OCI-M2 (cell line): ENCODE data around the gene FOXP4.

Experiments used
- DNase-seq: peaks from one replicate; lab custom pipeline; 2025; ENCODE audit not compliant: unreplicated experiment; lab: John Stamatoyannopoulos, UW

FOXP4 gene

DNA sequence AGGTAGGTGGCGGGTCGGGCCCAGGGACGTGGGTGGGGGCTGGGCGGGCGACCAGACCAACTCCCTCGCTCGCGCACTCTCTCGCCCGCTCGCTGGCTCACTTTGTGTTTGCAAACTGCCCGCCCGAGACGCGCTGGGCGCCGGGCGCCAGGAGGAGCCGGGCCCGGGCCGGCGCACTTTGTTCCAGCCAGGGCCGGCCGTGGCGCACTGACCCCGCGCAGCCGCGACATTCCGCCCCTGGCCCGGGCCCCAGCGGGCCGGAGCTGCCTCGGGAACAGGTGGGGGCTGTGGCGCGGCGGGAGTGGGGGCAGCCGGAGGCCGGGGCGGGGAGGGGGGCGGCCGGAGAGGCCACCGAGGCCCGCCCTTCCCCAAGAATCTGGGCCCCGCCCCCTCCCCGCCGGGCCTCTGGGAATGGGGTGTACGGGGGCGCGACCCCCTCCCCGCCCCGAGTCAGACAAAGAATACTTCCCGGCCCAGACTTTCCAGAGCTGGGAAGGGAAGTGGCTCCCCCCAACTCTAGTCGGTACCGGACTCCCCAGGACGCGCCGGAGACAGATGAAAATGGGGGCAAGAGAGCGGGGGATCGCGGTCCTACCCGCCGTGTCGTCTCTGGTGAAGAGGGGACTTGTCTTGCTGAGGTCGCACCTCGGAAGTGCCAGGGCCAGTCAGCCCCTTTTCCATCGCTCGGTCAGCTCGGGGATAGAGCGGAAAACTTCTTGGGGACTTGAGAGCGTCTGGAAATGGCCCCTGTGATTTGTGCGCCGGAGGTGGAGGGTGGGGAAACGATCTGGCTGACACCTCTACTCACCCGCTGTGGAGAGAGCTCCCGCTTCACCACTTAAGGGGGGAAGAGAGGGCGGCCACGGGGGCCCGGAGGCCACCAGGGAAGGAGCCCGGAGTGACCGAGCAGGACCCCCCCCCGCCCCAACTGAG, 951 bp downstream of the FOXP4 start:
- no peak for DNase-seq

DNA sequence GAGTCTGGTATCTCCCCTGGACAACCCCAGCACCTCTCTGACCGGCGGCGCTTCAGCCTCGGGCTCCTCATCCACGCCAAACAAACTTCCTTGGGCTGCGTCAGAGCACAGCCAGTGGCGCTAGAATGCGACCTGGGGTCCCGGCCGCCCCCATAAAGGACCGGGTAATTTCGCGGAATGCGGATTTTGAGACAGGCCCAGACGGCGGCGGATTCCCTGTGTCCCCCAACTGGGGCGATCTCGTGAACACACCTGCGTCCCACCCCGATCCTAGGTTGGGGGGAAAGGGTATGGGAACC, 1.6 kb downstream of the FOXP4 start:
- no peak for DNase-seq

DNA sequence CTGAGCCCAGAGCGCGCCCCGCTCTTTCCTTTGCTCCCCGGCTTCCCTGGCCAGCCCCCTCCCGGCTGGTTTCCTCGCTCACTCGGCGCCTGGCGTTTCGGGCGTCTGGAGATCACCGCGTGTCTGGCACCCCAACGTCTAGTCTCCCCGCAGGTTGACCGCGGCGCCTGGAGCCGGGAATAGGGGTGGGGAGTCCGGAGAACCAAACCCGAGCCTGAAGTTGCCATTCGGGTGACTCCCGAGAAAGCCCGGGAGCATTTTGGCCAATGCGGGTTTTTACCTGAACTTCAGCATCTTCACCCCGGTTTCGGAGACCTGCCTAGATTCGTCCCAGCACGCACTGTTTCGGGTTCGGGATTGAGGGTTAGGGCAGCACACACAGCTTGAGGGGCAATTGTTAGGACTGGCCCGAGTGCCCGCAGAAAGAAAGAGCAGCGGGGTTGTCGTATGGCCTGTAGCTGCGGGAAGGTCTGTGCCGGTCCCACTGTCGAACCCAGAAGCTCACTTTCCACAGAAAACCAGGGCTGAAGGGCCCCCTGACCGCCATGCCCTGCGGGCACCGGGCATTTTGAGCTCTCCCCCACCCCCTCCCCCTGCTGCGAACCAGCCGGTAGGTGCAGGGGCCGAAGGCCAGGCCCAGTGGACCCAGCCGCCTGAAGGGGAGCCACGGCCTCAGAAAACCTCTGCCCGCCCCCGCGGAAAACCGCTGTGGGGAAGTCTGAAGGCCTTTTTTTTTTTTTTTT, 2.1 kb downstream of the FOXP4 start:
- DNase-seq = no peak

DNA sequence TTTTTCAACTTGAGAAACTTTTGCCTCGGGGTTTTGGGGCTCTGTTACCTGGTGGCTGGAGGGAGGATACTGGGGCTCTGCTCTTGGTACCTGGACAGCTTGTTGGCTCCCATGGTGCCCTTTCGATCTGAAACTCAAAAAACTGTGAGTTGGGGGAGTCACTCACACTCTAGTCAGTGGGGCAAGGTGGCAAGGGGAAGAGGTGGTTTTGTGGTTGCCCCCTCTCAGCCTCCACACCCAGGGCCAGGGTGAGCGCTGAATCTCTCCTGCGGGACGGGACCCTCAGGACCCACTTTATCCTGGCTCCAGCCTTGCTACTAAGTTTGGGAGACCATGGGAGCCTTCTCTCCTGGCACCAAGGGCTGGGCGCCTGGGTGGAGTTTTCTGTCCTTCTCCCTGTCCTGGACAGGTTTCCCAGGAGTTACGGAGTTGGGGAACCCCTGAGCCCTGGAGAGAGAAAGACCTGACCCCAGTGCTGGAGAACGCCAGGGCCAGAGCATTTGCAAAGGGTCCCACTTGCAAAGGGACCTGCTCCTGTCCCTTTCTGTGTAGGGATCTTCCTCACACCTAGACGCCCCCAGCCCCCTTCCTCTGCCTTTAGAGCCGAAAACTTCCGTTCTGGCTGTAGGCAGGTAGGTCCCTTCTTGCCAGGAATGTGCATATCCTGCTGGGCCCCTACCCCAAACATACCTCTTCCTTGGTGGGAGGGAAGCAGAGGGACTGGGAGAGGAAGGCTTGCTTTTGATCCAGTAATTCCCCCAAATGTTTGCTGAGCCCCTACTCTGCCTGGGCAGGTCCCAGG, 2.9 kb downstream of the FOXP4 start:
- DNase-seq = no peak

DNA sequence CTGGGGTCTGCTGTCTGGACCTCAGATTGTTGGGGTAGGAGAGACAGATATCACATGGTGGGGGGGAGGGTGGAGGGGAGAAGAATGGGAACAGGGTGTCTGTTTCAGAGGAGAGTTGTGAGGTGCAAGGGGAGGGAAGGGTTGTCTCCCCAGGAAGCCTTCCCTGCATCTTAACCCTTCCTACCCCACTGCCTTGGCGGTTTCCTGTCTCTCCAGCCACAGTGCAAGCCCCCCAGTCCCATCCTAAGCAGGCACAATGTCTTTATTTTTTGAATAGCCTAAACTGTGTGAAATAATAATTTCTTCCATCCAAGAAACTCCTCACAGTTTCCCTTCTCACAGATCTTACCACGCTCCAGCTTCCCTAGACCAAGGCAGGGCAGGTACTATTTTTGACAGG, 3.5 kb downstream of the FOXP4 start:
- no peak for DNase-seq

DNA sequence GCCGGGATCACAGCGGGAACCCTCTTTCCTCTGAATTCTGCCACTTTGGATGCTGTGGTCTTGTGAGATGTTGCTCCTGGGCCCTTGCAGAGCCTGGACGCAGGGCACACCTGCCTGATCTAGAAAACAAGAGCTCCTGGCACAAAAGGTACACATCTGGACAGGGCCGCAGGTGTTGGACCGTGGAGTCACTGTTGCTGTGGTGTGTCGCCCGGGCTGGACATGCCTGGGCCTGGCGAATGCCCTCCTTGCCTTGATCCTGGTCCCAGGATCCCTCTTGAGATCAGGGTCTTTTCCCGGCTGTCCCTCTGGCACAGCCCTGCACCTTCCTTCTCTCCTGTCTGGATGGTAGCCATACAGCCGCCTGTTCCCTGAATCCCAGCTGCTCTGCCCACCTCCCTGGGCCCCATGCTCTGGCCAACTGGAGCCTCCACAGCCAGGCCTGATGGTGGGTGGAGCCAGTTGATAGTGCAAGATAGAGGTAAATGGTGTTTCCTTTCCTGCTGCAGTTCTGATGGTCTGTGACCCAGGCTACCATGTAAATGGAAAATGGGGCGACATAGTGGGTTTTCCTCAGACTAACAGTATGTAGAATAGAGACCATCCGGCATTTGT, 5.0 kb downstream of the FOXP4 start:
- DNase-seq = no peak

DNA sequence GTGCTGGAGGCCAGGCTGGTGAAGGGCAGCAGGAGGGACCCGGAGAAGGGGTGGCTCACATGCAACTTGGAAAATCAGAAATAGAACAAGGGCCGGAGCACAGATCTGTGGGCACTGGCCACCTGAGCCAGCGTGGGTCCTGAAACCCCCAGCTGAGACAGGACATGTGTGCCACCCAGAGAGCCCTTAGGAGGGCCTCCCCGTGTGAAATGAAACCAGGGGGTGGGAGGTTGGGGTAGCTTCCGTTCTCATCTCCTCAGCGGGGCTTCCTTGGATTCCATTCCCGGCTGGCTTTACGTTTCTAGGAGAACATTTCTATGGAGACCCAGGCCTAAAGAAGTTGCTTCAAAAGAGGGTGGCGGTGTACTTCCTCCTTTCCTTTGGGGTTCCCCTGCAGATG, 5.7 kb downstream of the FOXP4 start:
- no peak for DNase-seq

DNA sequence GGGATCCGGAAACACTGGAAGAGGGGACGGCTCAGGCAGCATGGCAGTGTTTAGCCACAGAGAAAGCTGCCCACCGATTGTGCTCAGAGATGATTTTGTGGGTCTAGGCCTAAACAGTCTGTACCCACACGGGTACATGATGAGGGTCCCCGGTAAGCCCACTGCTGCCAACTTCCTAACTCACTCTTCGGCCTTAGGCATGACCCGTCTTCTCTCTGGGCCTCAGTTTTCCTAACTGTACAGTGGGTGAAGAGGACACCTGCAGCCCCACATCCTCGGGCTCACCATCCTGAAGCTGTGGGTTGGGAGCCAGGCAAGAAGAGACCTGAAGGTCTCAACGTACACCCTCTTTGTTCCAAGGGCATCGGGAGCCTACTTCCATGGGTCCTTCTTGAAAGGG, 6.5 kb downstream of the FOXP4 start:
- no peak for DNase-seq

DNA sequence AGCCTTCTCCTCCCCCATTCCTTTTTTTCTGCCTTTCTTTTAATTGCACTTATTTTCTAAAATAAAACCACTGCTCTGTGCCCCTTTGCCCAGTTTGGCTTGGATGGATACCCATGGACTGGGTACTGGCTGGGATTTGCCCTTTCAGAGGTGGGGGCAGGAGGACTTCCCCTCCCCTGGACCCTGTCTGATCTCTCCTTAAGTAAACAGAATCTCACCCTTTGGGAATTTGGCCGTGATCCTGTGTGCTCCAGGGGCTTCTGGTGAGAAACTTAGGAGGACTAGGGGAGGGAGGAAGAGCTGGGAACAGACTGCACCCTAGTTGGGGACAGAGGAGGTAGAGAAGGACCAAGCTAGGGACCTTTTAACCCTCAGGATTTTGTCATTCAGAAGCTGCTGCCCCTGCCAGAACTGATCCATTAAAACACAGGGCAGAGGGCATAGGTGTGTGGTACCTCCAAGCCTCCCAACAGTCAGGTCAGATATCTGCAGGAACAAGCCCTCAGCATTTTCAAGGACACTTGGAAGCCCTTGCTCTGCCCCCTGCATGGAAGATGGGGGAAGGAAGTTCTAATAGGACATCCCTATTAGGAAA, 7.3 kb downstream of the FOXP4 start:
- DNase-seq = no peak

DNA sequence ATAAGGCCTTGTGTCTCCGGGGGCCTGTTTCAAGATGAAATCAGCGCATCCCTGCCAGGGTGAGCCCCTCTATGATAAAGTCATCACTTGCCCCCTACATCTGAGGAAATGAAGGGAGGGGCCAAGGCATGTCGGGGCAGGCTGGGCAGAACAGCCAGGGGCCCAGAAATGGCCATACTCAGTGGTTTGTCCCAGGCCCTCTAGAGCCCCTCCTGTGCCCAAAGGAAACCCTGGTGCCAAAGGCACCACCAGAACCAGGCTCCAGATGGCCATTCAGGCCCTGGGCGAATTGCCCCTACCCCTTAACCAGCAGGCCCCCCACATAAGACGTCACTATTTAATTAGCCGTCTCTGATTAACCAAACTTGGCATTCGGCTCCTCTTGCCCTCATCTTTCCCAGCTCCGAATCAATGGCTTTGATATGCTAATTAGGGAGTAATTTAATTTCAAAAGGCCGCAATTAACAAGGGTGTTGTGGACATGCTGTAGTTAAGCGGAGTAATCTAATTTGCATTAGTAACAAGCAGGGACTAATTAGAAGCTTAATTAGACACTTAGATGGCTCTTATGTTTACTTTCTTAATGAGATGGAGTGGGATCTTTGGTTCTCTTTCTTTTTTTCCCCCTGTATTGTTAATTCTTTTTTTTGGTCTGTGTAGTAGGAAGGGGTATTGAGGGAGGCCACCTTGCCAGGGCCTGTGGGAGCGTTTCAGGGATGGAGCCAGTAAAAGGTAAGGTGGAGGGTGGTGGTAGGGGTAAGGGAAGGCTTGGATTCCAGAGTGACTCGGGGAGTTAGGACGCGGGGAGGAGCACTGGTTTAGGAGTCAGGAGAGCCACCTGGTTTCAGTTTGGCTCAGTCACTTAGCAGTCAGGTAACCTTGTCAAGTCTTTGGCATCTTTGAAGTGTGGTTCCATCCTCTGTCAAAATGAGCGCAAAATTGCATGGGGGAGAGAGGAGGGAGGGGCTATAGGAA, 9.4 kb downstream of the FOXP4 start:
- no peak for DNase-seq

DNA sequence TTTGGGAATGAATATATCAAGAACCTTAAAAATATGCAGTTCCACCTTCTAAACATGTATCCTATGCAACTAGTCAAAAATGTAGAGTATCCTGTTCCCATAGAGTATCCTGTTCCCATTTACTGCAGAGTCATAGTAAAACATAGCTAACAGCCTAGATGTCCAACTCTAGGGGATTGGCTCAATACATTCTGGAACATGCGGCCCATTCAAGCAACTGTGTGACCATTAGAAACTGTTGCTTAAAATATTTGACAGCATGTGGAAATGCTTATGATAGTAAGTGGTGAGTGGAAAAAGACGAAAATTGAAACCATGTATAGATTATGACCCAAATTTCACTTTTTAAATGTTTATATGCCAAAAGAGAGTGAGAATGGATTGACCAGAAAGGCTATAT, 11.2 kb downstream of the FOXP4 start:
- DNase-seq = no peak

DNA sequence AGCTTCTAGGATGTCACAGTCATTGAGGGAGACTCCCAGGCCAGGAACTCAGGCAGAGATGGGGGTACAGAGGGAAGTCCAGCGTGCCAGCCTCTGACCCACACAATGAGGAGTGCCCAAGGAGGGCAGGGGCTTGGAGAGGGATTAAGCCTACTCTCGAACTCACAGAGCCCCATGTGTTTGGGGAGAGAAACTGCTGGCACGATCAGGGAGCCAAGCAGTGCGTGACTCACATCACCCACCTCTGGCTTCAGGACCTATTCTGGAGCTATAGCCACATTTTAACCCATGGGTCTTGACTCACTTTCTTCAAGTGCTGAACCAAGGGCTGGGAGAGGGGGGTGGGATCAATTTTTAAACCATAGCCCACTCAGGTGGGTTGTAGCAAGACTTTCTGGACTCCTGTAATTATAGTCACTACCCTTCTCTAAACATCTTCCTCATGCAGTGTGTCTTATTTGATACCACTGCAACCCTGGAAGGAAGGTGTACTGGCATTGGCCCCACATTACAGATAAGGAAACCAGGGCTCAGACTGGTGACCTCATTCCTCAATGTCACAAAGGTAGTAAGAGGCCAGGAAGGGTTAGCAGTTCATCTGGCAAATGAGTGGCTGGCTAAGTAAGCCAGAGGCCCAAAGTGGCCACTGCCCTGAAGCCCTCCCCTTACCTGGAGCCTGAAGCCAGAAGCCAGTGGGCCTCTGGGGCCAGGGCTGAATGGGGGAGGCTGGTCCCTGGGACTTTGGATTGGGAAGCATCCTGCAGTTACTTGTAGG, 12.0 kb downstream of the FOXP4 start:
- DNase-seq = no peak

DNA sequence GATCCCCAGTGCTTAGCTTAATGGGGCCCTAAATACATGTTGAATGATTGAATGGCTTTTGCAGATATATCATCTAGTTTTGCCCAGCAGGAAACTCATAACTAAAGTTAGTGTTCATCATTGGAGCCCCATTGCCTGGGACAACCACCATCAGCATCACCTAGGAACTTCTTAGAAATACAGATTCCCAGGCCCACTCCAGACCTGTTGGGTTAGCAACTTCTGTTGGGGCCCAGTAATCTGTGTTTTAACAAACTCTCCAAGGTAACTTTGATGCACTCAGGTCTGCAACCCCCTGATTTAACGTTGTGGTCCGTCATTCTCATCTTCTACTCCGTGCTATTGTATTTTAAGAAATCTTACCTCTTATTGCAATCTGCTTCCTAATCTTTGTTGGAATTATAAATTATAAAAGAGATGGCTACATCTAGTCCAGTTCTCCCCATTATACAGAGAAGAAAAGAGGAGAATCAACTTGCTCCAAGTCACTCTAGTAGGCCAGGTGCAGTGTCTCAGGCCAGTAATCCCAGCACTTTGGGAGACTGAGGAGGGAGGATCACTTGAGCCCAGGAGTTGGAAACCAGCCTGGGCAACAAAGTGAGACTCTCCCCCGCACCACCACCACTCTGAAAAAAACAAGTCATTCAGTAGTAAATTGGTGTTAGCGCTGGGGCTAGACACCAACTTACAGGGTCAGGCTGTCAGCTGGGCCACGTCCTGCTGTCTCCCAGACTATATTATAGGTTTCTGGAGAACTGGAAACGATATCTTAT, 13.7 kb downstream of the FOXP4 start:
- no peak for DNase-seq

DNA sequence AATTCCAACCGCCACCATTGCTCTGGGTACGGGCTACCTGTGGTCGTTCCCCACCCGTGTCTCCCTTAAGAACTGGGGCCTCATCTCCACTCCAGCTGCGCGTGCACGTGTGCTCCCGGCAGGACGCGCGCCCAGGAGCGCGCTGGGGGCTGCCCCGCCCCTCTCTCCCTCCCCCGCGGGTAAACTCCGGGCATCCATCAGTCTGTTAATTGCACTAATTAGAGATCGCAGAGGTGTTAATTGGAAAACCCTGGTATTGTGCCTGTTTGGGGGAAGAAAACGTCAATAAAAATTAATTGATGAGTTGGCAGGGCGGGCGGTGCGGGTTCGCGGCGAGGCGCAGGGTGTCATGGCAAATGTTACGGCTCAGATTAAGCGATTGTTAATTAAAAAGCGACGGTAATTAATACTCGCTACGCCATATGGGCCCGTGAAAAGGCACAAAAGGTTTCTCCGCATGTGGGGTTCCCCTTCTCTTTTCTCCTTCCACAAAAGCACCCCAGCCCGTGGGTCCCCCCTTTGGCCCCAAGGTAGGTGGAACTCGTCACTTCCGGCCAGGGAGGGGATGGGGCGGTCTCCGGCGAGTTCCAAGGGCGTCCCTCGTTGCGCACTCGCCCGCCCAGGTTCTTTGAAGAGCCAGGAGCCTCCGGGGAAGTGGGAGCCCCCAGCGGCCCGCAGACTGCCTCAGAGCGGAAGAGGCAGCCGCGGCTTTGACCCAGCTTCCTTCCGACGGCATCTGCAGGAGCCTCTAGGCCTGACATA, 14.4 kb downstream of the FOXP4 start:
- DNase-seq = no peak

DNA sequence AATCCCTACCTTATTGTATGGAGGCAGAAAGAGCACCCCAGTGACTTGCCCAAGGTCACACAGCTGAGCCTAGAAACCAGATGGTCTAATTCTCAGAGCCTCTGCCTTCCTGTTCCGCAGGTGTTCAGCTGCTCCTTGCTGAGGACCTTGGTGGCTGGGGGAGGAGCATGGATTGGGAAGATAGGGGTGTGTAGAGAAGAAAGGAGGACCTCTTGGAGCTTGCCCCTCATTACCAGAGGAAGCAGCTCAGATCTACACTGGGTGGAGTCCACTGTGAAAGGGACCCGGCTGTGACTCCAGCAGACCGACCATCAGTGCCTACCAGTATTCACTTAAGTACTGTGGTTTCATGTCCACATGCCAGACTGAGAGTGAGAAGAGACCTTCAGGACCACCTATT, 15.2 kb downstream of the FOXP4 start:
- no peak for DNase-seq

DNA sequence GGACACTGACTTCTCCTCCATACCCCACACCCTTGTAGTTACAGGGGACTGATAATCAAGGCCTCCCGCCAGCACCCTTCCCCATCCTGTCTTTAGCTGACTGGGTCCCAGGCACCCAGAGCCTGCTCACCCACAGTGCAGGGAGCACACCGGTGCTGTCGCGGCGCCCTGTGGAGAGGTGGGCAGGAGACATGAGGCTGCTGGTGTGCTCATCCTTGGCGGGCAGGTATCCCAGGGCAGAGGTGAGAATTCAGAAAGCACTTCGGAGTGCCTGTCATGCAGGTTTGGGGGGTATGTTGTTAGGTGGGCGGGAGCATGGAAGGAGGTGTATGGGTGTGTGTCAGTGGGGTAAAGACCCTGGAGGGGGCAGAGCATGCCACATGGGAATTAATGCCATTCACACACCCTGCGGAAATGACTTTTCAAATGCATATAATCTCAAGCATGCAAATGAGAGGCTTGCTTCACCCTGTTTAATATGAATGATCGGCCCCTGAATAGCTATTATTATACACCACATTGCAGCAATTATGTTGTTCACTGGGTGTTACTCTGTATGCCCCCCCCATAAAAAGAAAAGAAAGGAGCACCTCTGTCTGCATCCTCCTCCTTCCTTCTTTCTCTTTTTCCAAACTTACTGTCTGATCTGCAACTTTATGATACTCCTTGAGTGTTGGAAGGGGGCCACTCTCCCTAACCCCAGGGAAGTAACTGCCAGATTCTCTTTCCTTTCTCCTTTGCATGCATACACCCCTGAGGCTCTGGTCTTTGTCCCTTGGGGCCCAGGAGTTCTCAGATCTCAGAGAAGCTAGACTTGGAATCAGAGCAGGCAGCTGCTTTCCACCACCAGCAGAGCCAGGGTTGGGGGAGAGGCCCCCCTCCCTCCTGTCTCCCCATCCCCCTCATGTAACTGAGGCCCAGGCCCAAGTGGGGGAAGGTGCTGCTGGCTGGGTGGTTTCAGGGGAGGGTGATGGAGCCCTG, 16.0 kb downstream of the FOXP4 start:
- DNase-seq = no peak
